Measurements from ENCODE around the gene FGD2. TPM values are rescaled to one million over a fixed set of nuclear protein-coding genes. Genes with fewer than 3 reads are reported as not detected.

FGD2 gene
- total and polyA plus RNA-seq, 9 of the 15 experiments (the other 6 are each of a cell fraction or from before 2014, with no cell fraction given) = 0.09 TPM; not detected in 8

GRCh38 chr6:37059344-37060194 is 54.1 kb downstream of the FGD2 start (continued):
- TF ChIP-seq TCF15 (CRISPR knock-in tag; IDR thresholded peaks at IDR 0.05) (peak; percentile 53; the same call in 1 of the 2 replicates), MEF2D (tag; conservative IDR thresholded peaks at IDR 0.05; ENCODE audit: low read depth) (no peak; the same call in 1 of the 2 replicates), SRSF3 (IDR thresholded peaks at IDR 0.05; ENCODE audit: insufficient read depth, low read length) (0 out of 2 replicates have a peak, but pooled peaks have one; percentile 68), NELFE (IDR thresholded peaks at IDR 0.05; ENCODE audit: insufficient read depth, insufficient read length) (no peak), MECOM (CRISPR knock-in tag; IDR thresholded peaks at IDR 0.05) (peak; percentile 83; the same call in 1 of the 2 replicates), ZNF280A (IDR thresholded peaks at IDR 0.05; ENCODE audit: low read depth, partially characterized antibody) (no peak), GATAD2B (IDR thresholded peaks at IDR 0.05; ENCODE audit: borderline replicate concordance) (peak; percentile 94), ZNF3 (CRISPR knock-in tag; IDR thresholded peaks at IDR 0.05) (no peak), TAF9B (IDR thresholded peaks at IDR 0.05; ENCODE audit: partially characterized antibody) (no peak), CBFA2T2 (conservative IDR thresholded peaks at IDR 0.05) (peak; percentile 35; the same call in 1 of the 2 replicates), ZNF41 (CRISPR knock-in tag; conservative IDR thresholded peaks at IDR 0.05) (peak; percentile 45; the same call in 1 of the 2 replicates)
- TF ChIP-seq, protein P1, sequence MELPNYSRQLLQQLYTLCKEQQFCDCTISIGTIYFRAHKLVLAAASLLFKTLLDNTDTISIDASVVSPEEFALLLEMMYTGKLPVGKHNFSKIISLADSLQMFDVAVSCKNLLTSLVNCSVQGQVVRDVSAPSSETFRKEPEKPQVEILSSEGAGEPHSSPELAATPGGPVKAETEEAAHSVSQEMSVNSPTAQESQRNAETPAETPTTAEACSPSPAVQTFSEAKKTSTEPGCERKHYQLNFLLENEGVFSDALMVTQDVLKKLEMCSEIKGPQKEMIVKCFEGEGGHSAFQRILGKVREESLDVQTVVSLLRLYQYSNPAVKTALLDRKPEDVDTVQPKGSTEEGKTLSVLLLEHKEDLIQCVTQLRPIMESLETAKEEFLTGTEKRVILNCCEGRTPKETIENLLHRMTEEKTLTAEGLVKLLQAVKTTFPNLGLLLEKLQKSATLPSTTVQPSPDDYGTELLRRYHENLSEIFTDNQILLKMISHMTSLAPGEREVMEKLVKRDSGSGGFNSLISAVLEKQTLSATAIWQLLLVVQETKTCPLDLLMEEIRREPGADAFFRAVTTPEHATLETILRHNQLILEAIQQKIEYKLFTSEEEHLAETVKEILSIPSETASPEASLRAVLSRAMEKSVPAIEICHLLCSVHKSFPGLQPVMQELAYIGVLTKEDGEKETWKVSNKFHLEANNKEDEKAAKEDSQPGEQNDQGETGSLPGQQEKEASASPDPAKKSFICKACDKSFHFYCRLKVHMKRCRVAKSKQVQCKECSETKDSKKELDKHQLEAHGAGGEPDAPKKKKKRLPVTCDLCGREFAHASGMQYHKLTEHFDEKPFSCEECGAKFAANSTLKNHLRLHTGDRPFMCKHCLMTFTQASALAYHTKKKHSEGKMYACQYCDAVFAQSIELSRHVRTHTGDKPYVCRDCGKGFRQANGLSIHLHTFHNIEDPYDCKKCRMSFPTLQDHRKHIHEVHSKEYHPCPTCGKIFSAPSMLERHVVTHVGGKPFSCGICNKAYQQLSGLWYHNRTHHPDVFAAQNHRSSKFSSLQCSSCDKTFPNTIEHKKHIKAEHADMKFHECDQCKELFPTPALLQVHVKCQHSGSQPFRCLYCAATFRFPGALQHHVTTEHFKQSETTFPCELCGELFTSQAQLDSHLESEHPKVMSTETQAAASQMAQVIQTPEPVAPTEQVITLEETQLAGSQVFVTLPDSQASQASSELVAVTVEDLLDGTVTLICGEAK (IDR thresholded peaks at IDR 0.05) = no peak
- TF ChIP-seq, protein P1 (CRISPR knock-in tag; IDR thresholded peaks at IDR 0.05) = no peak
- TF ChIP-seq, protein P2, sequence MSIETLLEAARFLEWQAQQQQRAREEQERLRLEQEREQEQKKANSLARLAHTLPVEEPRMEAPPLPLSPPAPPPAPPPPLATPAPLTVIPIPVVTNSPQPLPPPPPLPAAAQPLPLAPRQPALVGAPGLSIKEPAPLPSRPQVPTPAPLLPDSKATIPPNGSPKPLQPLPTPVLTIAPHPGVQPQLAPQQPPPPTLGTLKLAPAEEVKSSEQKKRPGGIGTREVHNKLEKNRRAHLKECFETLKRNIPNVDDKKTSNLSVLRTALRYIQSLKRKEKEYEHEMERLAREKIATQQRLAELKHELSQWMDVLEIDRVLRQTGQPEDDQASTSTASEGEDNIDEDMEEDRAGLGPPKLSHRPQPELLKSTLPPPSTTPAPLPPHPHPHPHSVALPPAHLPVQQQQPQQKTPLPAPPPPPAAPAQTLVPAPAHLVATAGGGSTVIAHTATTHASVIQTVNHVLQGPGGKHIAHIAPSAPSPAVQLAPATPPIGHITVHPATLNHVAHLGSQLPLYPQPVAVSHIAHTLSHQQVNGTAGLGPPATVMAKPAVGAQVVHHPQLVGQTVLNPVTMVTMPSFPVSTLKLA (conservative IDR thresholded peaks at IDR 0.05) = peak; percentile 34 to 78; a peak in 3 of 4 replicates
